Pulmonary artery endothelial cell (primary cell): ENCODE measurements around the gene NATD1. TPM values are rescaled to one million over a fixed set of nuclear protein-coding genes. Genes with fewer than 3 reads are reported as not detected.

Source experiments
- DNase-seq: peaks from one replicate; pipeline ENCODE4 v3.0.0-alpha.2; 2011; ENCODE audit warnings: low read depth, low spot score
- total RNA-seq: library from RNA; depleted of rRNA; stranded (reverse); fragments of >200 nt; gene quantifications from 2 replicates; pipeline ENCODE4 v1.2.3, GENCODE V29; 2014

NATD1 gene, protein sequence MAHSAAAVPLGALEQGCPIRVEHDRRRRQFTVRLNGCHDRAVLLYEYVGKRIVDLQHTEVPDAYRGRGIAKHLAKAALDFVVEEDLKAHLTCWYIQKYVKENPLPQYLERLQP
- 1.4 and 1.5 TPM in 2 replicates for total RNA-seq

DNA sequence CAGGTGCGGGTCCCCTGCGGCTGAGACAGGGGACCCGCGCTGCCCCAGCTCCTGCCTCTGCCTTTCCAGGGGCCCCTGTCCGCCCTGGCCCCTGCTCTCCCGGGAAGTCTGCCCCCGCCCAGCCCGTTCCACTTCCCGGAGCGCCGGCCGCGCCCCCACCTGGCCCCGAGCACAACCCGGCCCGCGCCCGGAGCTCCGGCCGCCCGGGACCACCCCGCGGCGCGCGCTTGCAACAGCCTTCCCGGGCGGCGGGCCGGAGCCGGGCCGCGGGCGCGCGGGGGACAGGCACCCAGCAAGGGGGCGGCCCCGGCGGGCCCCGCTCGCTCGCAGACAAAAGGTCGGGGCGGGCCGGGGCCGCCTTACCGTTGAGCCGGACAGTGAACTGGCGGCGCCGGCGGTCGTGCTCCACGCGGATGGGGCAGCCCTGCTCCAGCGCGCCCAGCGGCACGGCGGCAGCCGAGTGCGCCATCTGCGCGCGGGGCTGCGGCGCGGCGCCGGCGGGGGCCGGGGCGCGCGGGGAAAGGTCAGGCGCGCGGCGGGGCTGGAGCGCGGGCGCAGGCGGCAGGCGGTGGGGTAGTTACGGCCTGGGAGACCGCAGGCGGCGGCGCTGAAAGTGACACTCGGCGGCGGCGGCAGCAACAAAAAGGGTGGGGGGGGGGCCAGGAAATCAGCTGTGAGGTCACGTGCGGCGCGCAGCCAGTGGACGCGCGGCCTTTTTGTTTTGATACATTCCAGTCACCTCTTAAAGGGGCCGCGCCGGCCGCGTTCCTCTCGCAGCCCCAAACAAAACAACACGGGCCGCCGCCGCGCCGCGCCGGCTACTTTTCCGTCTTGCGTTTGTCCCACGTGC is at the start of gene NATD1:
Gene NATD1 (minus strand): TSS at position 615 of the 850 bp plus-strand sequence. CDS start 146 bp downstream, at position 469.
- DNase-seq, result peak; percentile 45

DNA sequence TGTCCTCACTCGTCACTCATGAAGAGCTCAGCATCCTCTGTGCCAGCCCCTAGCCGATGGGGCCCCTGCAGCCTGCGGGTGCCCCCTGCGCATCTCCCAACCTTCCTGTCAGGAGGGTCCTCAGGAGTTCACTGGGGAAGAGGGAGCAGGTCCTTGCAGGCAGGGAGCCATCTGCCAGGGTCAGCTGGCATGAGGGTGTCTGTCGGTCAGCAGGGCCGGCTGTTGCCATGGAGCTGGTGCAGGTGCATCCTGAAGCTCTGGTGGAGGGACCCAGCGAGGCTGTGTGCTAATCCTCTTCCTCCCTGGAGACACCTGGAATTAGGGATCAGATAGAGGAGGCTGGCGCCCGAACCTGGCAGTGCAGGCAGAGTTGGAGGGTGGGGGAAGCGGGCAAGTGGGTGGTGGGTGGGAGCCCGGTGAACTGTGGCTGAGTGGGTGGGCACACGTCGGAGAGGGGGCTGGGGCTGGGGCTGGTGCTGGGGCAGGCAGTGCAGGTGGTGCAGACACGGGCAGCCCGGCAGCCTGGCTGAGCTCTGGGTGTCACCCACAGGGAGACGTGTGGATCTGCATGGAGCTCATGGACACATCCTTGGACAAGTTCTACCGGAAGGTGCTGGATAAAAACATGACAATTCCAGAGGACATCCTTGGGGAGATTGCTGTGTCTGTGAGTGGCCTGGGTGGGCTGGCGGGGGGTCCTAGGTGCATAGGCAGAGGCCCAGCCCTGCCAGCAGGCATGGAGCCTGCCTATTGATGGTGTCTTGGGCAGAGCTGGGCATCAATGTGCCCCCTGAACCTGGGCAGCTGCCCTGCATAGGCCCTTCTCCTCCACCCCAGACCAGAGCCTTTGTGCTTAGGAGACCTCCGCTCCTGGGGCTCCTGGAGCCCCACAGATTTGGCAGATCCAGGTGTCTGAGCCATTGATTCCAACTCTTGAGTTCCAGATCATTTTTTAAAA is 48.7 kb upstream of the NATD1 start:
- DNase-seq, result no peak

DNA sequence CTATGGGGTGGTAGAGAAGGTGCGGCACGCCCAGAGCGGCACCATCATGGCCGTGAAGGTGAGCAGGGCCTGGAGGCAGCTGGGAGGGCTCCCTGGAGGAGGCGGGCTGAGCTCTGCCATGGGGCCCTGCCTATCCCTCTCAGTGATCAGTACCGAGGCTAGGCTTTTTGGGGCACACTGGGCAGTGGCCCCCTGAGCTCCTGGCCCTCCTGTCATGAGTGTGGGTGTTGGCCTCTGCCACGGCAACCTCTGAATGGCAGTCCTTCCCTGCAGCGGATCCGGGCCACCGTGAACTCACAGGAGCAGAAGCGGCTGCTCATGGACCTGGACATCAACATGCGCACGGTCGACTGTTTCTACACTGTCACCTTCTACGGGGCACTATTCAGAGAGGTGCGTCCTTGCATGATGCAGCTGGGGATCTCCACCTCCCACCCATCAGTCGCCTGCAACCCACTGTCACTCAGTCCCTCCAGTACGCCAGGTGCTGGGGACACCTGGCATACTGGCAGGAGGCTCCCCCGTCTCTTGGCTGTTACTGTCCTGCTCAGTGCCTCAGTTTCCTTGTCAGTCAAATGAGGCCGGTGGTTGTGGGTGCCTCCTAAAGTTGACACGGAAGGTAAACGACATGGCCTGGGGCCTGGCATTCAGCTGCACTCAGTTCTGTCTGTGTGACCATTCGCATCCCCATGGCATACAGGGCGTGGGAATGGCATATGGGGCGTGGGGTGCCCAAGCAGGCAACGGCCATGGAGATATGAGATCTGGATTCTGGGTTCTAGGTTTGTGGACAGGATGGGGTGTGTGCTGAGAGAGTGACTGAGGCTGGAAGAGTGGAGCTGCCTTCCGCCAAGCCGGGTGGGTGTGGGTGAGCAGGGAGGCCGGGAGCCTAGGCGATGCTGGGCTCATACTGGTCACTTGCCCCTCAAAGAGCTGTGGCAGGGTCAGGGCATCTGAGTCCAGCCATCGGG is 47.7 kb upstream of the NATD1 start:
- DNase-seq, result no peak

DNA sequence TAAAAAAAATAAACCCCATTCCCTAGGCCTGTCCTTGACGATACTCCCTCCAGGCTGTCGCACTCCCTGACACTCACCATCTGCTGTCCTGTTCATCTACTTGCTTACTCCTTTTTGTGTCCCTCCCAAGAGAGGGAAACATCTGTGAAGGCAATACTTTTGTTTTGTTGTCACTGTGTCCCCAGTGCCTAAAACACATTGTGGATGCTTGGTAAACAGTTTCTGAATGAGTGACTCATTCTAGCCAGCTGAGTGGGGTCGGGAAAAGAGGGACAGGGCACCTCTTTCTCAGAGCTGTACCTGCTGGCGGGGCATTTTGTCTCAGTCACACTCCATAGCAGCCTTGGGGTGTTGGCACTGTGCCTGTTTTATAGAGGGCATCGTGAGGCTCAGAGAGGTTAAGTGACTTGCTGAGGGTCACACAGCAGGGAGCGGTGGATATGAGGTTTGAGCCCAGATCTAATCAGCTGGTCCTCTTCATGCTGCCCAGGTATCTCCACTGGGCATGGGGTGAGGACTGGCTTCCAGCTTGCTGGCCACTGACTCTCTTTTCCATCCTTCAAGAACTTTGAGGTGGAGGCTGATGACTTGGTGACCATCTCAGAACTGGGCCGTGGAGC is 46.9 kb upstream of the NATD1 start:
- no peak for DNase-seq

DNA sequence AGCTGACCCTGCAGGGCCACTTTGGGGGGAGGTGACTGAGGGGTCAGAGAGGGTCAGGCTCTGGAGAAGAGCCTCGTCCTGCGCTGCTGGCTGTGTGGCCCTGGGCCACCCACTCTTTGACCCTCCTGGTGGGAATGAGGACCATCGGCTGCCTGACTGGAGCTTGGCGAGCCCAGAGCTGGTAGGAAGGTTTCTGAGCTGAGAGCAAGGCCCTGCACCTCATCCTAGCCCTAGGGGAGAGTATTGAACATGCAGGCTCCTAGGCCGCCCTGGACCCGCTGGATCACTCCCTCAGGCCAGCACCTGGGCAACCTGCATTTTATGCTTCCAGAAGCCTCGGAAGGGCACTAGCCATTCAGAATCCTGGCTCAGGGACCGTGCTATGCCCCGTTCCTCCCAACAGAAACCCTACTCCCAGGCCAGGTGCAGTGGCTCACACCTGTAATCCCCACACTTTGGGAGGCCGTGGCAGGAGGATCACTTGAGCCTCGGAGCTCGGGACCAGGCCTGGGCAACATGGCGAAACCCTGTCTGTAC is 45.8 kb upstream of the NATD1 start:
- DNase-seq, result no peak

DNA sequence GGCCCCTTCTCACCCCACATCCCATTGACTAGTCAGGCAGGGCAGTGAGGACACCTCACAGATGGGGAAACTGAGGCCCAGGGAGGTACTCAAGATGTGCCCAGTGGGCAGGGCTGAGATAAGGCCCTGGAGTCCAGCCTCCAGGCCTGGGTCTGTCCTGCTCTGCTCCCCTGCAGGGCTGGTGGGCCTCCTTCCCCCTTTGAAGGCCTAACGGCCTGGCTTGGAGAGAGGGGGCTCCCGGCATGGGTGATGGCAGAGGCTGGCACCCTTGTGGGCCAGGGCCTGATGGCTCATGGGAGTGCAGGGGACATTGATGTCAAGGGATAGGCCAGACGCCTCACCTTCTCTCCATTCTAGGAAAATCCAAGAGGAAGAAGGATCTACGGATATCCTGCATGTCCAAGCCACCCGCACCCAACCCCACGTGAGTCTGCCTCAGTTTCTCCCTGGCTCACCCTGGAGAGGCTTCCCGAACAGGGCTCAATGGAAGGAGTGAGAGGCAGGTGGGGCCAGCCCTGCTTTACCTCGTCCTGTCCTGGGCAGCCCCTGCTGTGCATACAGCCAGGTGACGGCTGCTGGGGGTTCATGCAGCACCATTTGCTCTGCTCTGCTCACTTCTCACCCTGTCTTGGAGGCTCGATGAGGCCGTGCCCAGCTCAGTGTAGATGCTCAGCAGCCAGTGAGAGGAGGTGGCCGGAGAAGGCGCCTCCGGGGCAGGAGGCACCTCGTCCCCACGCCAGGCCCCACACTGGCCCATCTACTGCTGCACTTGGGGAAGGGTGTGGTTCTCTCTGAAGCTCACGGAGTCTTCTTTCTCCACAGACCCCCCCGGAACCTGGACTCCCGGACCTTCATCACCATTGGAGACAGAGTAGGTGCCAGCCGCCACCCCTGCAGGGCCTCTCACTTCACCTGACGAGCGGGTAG is 45.1 kb upstream of the NATD1 start:
- no peak for DNase-seq

DNA sequence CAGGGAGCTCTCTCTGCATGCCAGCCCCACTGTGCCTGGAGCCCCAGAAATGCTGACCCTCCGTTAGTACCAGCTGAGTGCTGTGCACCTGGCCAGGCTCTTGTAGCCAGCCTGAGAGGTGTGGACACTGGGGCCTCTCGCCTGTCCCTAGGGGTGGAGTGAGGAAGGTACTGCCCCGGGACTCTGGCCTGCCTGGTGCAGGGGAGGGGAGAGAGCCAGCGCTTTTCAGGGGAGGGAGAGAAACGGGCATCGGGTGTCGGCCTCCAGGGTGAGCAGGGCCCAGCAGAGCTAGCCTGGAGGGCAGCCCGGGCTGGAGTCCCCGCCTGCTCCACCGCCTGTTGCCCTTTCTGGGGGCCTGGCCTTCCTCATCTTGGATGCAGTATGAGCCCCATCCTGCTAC is 44.4 kb upstream of the NATD1 start:
- DNase-seq, result no peak

DNA sequence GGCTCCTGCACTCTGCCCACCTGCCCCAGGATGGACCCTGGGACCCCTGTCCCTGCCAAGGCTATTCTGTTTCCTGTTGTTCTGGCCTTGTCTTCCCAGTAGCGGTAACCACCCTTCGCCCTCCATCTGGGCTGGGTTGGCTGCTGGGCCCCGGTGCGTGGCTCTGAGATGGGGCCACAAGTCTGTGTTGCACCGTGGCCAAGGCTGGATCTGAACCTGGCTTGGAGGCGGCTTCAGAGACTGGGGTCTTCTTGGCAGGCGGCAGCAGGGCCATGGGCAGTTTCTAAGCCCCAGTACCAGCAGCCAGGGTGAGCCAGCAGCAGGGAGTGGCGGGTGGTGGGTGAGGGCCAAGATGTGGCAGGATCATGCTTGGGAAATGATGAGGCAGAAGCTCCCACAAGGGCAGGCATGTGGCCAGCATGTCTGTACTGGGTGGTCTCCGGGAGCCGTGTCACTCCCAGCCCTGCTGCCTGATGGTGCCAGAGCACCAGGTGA is 43.9 kb upstream of the NATD1 start:
- no peak for DNase-seq

DNA sequence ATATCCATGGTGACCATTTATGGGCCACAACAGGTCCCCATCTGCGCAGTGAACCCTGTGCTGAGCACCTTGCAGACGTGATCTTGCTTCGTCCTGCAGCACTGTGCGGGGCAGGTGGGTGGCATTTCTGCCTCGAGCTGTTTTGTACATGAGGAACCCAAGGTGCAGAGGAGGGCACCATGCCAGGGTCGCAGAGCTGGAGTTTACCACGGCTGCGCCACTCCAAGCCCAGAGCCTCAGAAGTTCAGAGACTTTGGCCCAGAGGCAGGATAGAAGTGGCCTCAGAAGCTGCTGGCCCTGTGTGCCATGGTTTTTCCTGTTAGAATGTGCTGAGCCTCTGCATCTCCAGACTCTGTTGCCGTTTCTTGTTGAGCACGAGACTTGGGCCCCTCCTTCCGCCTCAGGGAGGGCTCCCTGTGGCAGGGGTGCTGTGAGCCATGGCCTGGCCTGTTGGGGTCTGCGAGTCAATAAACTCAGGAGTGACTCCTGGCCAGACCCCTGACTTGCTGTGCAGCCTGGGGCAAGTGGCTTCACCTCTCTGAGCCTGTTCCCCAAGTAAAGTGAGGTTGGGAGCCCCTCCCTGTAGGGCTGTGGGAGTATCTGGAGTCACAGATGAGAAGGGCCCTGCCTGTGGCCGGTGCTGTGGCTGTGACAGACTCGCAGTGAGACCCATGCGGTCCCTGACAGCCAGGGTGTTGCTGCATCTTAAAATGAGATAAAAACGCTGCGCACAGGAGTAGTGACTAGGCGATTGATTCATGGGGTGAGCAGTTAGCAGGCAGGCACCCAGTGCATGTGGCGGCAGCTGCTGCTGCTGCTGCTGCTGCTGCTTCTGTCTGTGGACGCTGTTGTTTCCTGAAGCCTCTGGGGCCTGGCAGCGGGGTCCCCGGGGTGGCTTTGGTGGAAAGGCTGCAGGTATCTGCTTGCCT is 43.2 kb upstream of the NATD1 start:
- no peak for DNase-seq

DNA sequence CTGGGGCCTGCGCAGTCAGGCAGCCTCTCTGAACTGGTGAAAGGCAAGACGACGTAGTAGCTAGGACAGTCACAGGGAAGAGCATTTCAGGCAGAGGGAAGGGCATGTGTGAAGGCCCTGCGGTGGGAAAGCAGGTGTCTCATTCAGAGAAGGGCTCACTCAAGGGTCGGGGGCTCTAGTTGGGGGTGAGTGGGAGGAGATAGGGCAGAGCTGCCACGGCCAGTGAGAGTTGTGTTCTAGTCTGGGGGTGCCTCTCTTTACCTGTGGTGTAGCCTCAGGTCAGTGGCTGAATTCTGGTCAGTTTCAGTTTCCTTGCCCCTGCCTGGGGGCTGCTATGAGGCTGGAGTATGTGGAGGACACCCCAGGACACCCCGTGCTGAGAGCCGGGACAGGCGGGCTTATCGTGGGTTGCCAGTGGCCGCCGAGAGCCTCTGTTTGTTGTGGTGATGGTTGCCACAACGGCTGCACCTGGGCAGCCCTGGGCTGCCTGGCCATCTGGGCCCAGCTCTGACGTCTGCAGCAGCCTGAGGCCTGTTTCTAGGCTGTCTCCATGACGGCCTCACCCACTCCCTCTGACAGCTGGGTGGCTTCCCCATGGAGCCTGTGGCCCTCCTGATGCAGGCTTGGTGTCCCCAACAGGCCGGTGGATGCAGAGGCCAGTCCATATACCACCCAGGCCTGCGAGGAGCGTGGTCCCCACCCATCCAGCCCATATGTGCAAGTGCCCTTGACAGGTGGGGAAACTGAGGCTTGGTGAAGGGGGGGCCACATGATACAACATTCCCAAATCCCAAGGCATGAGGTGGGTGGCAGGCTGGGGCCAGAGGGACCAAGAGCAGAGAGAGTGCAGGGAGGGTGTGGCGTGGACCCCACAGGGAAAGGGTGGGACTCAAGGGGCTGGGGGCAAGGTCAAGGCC is 42.1 kb upstream of the NATD1 start:
- no peak for DNase-seq

DNA sequence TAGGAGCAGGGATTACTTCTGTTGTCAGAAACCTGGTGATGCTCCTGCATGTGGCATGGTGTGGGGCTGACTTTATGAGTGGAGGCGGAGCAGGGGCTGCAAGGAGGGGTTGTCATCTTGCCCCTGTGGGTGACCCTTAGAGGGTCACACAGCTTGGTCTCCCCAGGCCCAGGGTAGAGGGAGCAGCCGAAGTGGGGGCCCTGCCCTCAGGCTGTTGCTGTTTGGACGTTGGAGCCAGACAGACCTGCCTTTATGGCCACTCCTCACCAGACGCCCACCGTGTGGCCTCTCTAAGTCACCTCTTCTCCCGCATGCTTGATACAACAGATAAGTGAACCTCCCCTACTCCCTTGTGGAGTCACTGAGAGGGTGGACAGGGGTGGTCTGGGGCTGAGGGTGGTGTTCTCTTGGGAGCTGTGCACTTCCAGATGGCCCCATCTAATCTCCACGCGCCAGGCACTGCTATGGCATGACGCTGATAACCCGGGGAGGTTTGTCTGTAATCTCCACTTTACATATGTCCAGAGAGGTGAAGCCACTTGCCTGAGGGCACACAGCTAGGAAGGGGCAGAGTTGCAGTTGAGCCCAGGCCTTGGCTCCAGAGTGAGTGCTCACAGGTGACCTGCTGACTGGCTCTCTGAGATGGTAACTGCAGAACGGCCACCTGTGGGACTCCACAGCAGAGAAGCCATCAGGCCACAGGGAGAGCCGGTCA is 41.3 kb upstream of the NATD1 start:
- DNase-seq, result no peak

DNA sequence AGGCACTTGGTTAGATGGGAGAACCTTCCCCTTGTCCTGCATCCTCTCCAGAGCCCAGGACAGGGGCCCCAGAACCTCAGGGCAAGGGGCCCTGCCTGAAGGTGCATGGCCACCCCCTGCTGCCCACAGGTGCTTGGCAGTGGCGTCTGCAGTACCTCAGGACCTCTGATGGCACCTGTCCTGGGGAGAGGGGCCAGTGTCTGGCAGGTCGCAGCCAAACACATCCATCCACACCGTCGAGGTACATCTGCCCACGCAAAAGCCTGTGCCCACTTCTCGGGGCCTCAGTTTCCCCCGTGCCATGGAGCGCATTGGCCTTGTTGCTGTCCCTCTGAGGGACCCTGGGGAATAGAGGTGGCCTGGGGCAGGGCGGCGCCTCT is 40.6 kb upstream of the NATD1 start:
- no peak for DNase-seq

DNA sequence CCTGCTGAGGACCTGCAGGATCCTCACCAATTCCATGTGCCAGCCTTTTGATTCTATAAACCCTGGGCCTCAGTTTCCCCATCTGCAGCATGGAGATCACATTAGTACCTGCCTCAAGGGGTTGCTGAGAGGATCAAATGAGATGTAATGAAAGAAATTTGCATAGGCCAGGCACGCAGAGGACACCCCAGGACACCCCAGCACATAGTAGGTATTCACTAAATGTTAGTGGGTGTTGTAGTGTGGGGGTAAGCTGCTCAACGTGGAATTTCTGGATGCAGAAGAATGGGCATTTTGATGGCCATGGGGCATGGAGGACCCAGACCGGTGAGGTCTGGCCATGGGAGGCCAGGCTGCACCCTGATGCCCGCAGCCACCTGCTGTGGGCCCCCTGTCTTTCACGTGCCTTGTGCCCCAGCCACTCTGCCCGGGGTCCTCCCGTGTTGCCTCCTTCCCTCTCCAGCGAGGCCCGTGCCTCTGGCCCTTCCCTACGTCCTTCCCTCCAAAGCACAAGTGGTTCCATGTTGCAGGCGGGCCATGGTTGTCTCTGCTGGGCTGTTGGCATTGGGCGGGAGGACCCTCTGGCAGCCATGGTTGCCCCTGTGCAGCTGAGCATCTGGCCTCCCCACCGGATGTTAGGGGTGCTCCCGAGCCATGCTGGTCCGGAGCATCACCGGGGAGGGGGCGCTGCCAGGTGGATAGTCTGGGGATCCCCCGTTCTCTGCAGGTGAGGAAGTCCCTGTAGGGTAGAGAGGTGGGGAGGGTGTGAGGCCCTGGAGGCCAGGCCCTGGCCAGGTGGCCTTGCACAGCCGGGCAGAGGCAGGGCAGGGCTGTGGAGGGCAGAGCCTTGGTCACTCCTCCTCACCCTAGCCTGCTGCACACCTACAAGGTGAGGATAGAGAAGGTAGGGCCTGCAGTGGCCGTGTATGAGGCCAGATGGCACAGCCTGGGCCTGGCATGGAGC is 39.9 kb upstream of the NATD1 start:
- no peak for DNase-seq

DNA sequence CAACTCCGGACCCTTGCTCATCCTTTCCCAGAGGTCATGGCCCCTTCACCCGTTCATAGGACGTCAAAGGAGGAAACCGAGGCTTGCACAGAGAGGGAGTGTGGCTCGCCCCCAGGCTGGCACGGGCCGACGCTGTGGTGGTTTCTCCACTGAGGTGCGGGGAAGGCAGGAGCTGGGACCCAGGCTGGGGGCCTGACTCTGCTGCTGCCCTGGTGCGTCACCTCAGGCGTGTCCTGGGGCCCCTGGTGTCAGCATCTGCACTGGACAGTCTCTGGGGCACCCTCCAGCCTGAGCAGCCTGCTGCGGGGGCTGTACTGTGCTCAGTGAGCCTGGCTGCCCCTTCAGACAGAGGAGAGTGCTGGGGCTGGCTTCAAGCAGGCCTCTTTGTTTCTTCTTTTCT is 38.7 kb upstream of the NATD1 start:
- DNase-seq, result no peak

DNA sequence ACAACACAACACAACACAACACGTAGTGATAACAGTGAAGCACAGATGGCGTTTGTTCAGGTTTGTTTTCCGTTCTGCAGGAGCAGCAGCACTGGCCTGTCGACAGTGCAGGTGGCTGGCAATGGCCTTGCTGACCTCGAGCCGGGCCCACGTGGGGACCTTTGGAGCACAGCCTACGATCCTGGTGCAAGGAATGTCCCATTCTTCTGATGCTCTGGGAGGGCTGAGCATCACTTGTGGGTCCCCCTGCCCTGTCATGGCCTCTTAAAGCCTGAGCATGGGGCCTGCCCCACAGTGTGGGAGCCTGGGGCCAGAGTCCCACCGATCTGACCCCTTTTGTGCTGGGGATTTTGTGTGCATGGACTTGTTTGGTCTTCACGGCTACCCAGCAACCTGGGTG is 38.1 kb upstream of the NATD1 start:
- DNase-seq, result no peak
